ENCODE results near the gene GPRC5B.

The GPRC5B gene

GRCh38 chr16:19850131-19850817 is 34.4 kb downstream of the GPRC5B start:
- H3K4me3 ChIP-seq (ENCODE audit: low read depth in 1 of 2, low read length in 2 of 2) = no peak overlapping the region
- H3K9ac ChIP-seq (ENCODE audit: low read depth in 1 of 2, low read length in 2 of 2) = no peak overlapping the region
- H3K9me3 ChIP-seq (ENCODE audit: control insufficient read depth in 1 of 2, low read length in 2 of 2) = no peaks in the 10 kb centered on the region
- no peaks in the 10 kb centered on the region for H3K27me3 ChIP-seq (ENCODE audit: control insufficient read depth in 1 of 2, insufficient read depth in 2 of 2, low read length in 2 of 2)
- no peaks in the 10 kb centered on the region for H3K4me1 ChIP-seq (ENCODE audit: control insufficient read depth in 1 of 2, insufficient read depth in 2 of 2, low read length in 2 of 2)
- H3K36me3 ChIP-seq (ENCODE audit: control insufficient read depth in 1 of 2, insufficient read depth in 2 of 2, low read length in 2 of 2) = no peaks in the 10 kb centered on the region
- H3K27ac ChIP-seq (ENCODE audit: low read depth, low read length) = no peak overlapping the region

- no peaks in the 10 kb centered on the region for H3K36me3 ChIP-seq (ENCODE audit: control insufficient read depth in 1 of 2, insufficient read depth in 2 of 2, low read length in 2 of 2)
- no peak overlapping the region for H3K9ac ChIP-seq (ENCODE audit: low read depth in 1 of 2, low read length in 2 of 2)
- H3K27ac ChIP-seq (ENCODE audit: low read depth, low read length) = no peak overlapping the region
- no peaks in the 10 kb centered on the region for H3K27me3 ChIP-seq (ENCODE audit: control insufficient read depth in 1 of 2, insufficient read depth in 2 of 2, low read length in 2 of 2)
- H3K4me3 ChIP-seq (ENCODE audit: low read depth in 1 of 2, low read length in 2 of 2) = no peak overlapping the region
- H3K4me1 ChIP-seq (ENCODE audit: control insufficient read depth in 1 of 2, insufficient read depth in 2 of 2, low read length in 2 of 2) = no peaks in the 10 kb centered on the region
- H3K9me3 ChIP-seq (ENCODE audit: control insufficient read depth in 1 of 2, low read length in 2 of 2) = no peaks in the 10 kb centered on the region
Measured at GRCh38 chr16:19848756-19849155, 35.9 kb downstream of the GPRC5B start.

GRCh38 chr16:19846436-19846835 is 38.2 kb downstream of the GPRC5B start:
- Histone ChIP-seq H3K9ac (ENCODE audit: low read depth in 1 of 2, low read length in 2 of 2) (no peak overlapping the region), H3K27ac (ENCODE audit: low read depth, low read length) (no peak overlapping the region)

GRCh38 chr16:19844945-19845641 is 39.6 kb downstream of the GPRC5B start:
- no peak overlapping the region for H3K27ac ChIP-seq (ENCODE audit: low read depth, low read length)
- no peaks in the 10 kb centered on the region for H3K9me3 ChIP-seq (ENCODE audit: control insufficient read depth in 1 of 2, low read length in 2 of 2)
- no peak overlapping the region for H3K9ac ChIP-seq (ENCODE audit: low read depth in 1 of 2, low read length in 2 of 2)
- no peaks in the 10 kb centered on the region for H3K36me3 ChIP-seq (ENCODE audit: control insufficient read depth in 1 of 2, insufficient read depth in 2 of 2, low read length in 2 of 2)
- H3K4me3 ChIP-seq (ENCODE audit: low read depth in 1 of 2, low read length in 2 of 2) = no peak overlapping the region
- no peaks in the 10 kb centered on the region for H3K27me3 ChIP-seq (ENCODE audit: control insufficient read depth in 1 of 2, insufficient read depth in 2 of 2, low read length in 2 of 2)
- H3K4me1 ChIP-seq (ENCODE audit: control insufficient read depth in 1 of 2, insufficient read depth in 2 of 2, low read length in 2 of 2) = no peaks in the 10 kb centered on the region

More at GRCh38 chr16:19846436-19846835, 38.2 kb downstream of the GPRC5B start:
- Histone ChIP-seq H3K9me3 (ENCODE audit: control insufficient read depth in 1 of 2, low read length in 2 of 2) (no peaks in the 10 kb centered on the region), H3K4me3 (ENCODE audit: low read depth in 1 of 2, low read length in 2 of 2) (no peak overlapping the region), H3K4me1 (ENCODE audit: control insufficient read depth in 1 of 2, insufficient read depth in 2 of 2, low read length in 2 of 2) (no peaks in the 10 kb centered on the region), H3K36me3 (ENCODE audit: control insufficient read depth in 1 of 2, insufficient read depth in 2 of 2, low read length in 2 of 2) (no peaks in the 10 kb centered on the region), H3K27me3 (ENCODE audit: control insufficient read depth in 1 of 2, insufficient read depth in 2 of 2, low read length in 2 of 2) (no peaks in the 10 kb centered on the region)

- no peaks in the 10 kb centered on the region for H3K4me1 ChIP-seq (ENCODE audit: control insufficient read depth in 1 of 2, insufficient read depth in 2 of 2, low read length in 2 of 2)
- H3K27ac ChIP-seq (ENCODE audit: low read depth, low read length) = no peak overlapping the region
Measured at GRCh38 chr16:19843371-19843770, 41.3 kb downstream of the GPRC5B start.

GRCh38 chr16:19842426-19843157 is 42.1 kb downstream of the GPRC5B start:
- H3K4me3 ChIP-seq (ENCODE audit: low read depth in 1 of 2, low read length in 2 of 2) = no peak overlapping the region
- H3K9ac ChIP-seq (ENCODE audit: low read depth in 1 of 2, low read length in 2 of 2) = no peak overlapping the region
- no peaks in the 10 kb centered on the region for H3K27me3 ChIP-seq (ENCODE audit: control insufficient read depth in 1 of 2, insufficient read depth in 2 of 2, low read length in 2 of 2)
- no peaks in the 10 kb centered on the region for H3K36me3 ChIP-seq (ENCODE audit: control insufficient read depth in 1 of 2, insufficient read depth in 2 of 2, low read length in 2 of 2)
- no peaks in the 10 kb centered on the region for H3K4me1 ChIP-seq (ENCODE audit: control insufficient read depth in 1 of 2, insufficient read depth in 2 of 2, low read length in 2 of 2)
- H3K9me3 ChIP-seq (ENCODE audit: control insufficient read depth in 1 of 2, low read length in 2 of 2) = no peaks in the 10 kb centered on the region
- no peak overlapping the region for H3K27ac ChIP-seq (ENCODE audit: low read depth, low read length)

More at GRCh38 chr16:19843371-19843770, 41.3 kb downstream of the GPRC5B start:
- Histone ChIP-seq H3K9me3 (ENCODE audit: control insufficient read depth in 1 of 2, low read length in 2 of 2) (no peaks in the 10 kb centered on the region), H3K27me3 (ENCODE audit: control insufficient read depth in 1 of 2, insufficient read depth in 2 of 2, low read length in 2 of 2) (no peaks in the 10 kb centered on the region), H3K4me3 (ENCODE audit: low read depth in 1 of 2, low read length in 2 of 2) (no peak overlapping the region), H3K9ac (ENCODE audit: low read depth in 1 of 2, low read length in 2 of 2) (no peak overlapping the region), H3K36me3 (ENCODE audit: control insufficient read depth in 1 of 2, insufficient read depth in 2 of 2, low read length in 2 of 2) (no peaks in the 10 kb centered on the region)

GRCh38 chr16:19841184-19841583 is 43.5 kb downstream of the GPRC5B start:
- H3K27ac ChIP-seq (ENCODE audit: low read depth, low read length) = no peak overlapping the region

GRCh38 chr16:19840524-19841110 is 44.0 kb downstream of the GPRC5B start:
- no peak overlapping the region for H3K4me3 ChIP-seq (ENCODE audit: low read depth in 1 of 2, low read length in 2 of 2)
- no peaks in the 10 kb centered on the region for H3K36me3 ChIP-seq (ENCODE audit: control insufficient read depth in 1 of 2, insufficient read depth in 2 of 2, low read length in 2 of 2)
- H3K4me1 ChIP-seq (ENCODE audit: control insufficient read depth in 1 of 2, insufficient read depth in 2 of 2, low read length in 2 of 2) = no peaks in the 10 kb centered on the region
- no peaks in the 10 kb centered on the region for H3K27me3 ChIP-seq (ENCODE audit: control insufficient read depth in 1 of 2, insufficient read depth in 2 of 2, low read length in 2 of 2)
- no peaks in the 10 kb centered on the region for H3K9me3 ChIP-seq (ENCODE audit: control insufficient read depth in 1 of 2, low read length in 2 of 2)
- no peak overlapping the region for H3K9ac ChIP-seq (ENCODE audit: low read depth in 1 of 2, low read length in 2 of 2)
- H3K27ac ChIP-seq (ENCODE audit: low read depth, low read length) = no peak overlapping the region

More at GRCh38 chr16:19841184-19841583, 43.5 kb downstream of the GPRC5B start:
- Histone ChIP-seq H3K9me3 (ENCODE audit: control insufficient read depth in 1 of 2, low read length in 2 of 2) (no peaks in the 10 kb centered on the region), H3K4me3 (ENCODE audit: low read depth in 1 of 2, low read length in 2 of 2) (no peak overlapping the region), H3K9ac (ENCODE audit: low read depth in 1 of 2, low read length in 2 of 2) (no peak overlapping the region), H3K27me3 (ENCODE audit: control insufficient read depth in 1 of 2, insufficient read depth in 2 of 2, low read length in 2 of 2) (no peaks in the 10 kb centered on the region), H3K4me1 (ENCODE audit: control insufficient read depth in 1 of 2, insufficient read depth in 2 of 2, low read length in 2 of 2) (no peaks in the 10 kb centered on the region), H3K36me3 (ENCODE audit: control insufficient read depth in 1 of 2, insufficient read depth in 2 of 2, low read length in 2 of 2) (no peaks in the 10 kb centered on the region)

GRCh38 chr16:19837984-19838707 is 46.5 kb downstream of the GPRC5B start:
- Histone ChIP-seq H3K36me3 (ENCODE audit: control insufficient read depth in 1 of 2, insufficient read depth in 2 of 2, low read length in 2 of 2) (no peaks in the 10 kb centered on the region), H3K4me3 (ENCODE audit: low read depth in 1 of 2, low read length in 2 of 2) (no peak overlapping the region), H3K9ac (ENCODE audit: low read depth in 1 of 2, low read length in 2 of 2) (no peak overlapping the region), H3K27ac (ENCODE audit: low read depth, low read length) (no peak overlapping the region), H3K9me3 (ENCODE audit: control insufficient read depth in 1 of 2, low read length in 2 of 2) (no peaks in the 10 kb centered on the region), H3K4me1 (ENCODE audit: control insufficient read depth in 1 of 2, insufficient read depth in 2 of 2, low read length in 2 of 2) (no peaks in the 10 kb centered on the region), H3K27me3 (ENCODE audit: control insufficient read depth in 1 of 2, insufficient read depth in 2 of 2, low read length in 2 of 2) (no peaks in the 10 kb centered on the region)

All from duodenal mucosa (tissue), 2 donors.